Fibroblast of the aortic adventitia (primary cell): ENCODE results near the gene C16orf92. TPM values are rescaled to one million over a fixed set of nuclear protein-coding genes. Genes with fewer than 3 reads are reported as not detected.

ENCODE experiments used
- DNase-seq: peaks from one replicate; pipeline ENCODE4 v3.0.0-alpha.2; 2010; ENCODE audit warnings: low read depth
- H3K4me3 ChIP-seq: 2 replicates; pipeline ENCODE4 v1.5.1; 2011; ENCODE audit warnings: low read depth, mild to moderate bottlenecking, control low read depth, low read length, moderate library complexity
- total RNA-seq: library from RNA; depleted of rRNA; stranded (reverse); fragments of >200 nt; gene quantifications from 2 replicates; pipeline ENCODE4 v1.2.3, GENCODE V29; 2012; ENCODE audit warnings: low replicate concordance
- TF ChIP-seq, protein P1 (sequence below): IDR thresholded peaks from 2 replicates; pipeline ENCODE4 v1.5.1; 2011; ENCODE audit warnings: mild to moderate bottlenecking, low read length, control low read depth, inconsistent platforms; ENCODE audit not compliant: insufficient read depth

The C16orf92 gene
- total RNA-seq, 1 donor, result not detected

- H3K4me3 ChIP-seq, result no peak overlapping the region
- TF ChIP-seq, protein P1, sequence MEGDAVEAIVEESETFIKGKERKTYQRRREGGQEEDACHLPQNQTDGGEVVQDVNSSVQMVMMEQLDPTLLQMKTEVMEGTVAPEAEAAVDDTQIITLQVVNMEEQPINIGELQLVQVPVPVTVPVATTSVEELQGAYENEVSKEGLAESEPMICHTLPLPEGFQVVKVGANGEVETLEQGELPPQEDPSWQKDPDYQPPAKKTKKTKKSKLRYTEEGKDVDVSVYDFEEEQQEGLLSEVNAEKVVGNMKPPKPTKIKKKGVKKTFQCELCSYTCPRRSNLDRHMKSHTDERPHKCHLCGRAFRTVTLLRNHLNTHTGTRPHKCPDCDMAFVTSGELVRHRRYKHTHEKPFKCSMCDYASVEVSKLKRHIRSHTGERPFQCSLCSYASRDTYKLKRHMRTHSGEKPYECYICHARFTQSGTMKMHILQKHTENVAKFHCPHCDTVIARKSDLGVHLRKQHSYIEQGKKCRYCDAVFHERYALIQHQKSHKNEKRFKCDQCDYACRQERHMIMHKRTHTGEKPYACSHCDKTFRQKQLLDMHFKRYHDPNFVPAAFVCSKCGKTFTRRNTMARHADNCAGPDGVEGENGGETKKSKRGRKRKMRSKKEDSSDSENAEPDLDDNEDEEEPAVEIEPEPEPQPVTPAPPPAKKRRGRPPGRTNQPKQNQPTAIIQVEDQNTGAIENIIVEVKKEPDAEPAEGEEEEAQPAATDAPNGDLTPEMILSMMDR, result no peak
- no peak for DNase-seq
Observed at GRCh38 chr16:29984764-29985147, 38.2 kb upstream of the C16orf92 start.

GRCh38 chr16:29985271-29985811 is 37.7 kb upstream of the C16orf92 start:
- no peak for DNase-seq
- no peak overlapping the region for H3K4me3 ChIP-seq
- TF ChIP-seq, protein P1, result no peak

DNA sequence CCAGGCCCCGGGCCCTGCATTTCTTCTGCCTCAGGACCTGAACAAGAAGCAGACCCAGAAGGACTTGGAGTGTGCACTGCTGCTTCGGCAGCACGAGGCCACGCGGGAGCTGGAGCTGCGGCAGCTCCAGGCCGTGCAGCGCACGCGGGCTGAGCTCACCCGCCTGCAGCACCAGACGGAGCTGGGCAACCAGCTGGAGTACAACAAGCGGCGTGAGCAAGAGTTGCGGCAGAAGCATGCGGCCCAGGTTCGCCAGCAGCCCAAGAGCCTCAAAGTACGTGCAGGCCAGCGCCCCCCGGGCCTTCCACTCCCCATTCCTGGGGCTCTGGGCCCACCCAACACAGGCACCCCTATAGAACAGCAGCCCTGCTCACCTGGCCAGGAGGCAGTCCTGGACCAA is 36.8 kb upstream of the C16orf92 start:
- no peak overlapping the region for H3K4me3 ChIP-seq
- TF ChIP-seq, protein P1, result no peak
- DNase-seq, result no peak

GRCh38 chr16:29986931-29987330 is 36.1 kb upstream of the C16orf92 start:
- TF ChIP-seq, protein P1, result no peak
- H3K4me3 ChIP-seq, result no peak overlapping the region
- DNase-seq, result no peak

GRCh38 chr16:29987371-29988085 is 35.5 kb upstream of the C16orf92 start:
- TF ChIP-seq, protein P1, result no peak
- DNase-seq, result no peak
- no peak overlapping the region for H3K4me3 ChIP-seq

GRCh38 chr16:29988346-29989075 is 34.5 kb upstream of the C16orf92 start:
- H3K4me3 ChIP-seq, result no peak overlapping the region
- DNase-seq, result no peak
- TF ChIP-seq, protein P1, result no peak
